ENCODE data around the gene TADA2A.

The TADA2A gene, protein sequence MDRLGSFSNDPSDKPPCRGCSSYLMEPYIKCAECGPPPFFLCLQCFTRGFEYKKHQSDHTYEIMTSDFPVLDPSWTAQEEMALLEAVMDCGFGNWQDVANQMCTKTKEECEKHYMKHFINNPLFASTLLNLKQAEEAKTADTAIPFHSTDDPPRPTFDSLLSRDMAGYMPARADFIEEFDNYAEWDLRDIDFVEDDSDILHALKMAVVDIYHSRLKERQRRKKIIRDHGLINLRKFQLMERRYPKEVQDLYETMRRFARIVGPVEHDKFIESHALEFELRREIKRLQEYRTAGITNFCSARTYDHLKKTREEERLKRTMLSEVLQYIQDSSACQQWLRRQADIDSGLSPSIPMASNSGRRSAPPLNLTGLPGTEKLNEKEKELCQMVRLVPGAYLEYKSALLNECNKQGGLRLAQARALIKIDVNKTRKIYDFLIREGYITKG

DNA sequence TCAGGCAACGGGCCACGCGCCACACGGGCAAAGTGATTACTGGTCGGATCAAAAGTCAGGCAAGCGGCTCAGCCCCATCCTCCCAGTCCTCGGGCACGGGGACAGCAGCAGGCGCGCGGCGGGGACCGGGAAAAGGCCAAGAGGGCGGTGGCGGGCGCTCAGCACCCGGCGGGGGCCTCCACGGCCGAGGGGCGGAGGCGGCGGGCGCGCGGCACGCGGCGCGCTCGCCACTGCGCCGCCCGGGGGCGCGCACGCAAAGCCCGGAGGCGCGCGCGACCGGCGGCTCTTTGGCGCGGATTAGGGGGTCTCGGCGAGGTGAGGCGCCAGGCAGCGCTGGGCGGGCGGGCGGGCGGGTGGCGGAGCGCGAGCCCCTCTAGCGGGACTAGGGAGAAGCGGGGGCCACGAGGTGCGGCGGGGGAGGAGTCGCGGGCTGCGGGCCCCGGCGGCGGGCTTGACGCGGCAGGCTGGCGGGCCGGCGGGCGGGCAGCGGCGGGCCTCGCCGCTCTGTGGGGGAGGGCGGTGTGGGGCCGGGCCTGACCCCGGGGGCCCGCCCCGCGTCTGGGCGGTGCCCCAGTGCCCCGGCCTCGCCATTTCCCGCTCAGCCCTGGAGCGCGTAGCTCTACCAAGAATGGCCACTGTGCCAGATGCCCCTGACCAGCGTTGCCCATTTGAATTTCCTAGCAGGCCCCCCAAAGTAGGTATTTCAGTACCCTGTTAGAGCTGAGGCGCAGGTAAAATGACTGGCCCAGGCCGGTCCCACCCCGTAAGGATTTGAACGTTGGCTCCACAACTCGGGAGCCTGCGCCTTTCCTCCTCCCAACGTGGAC lies at the start of gene TADA2A, which contains the start of gene ACACA:
Gene TADA2A (plus strand): TSS at position 252 of the 827 bp plus-strand sequence. CDS start 4,480 bp downstream, outside the sequence.
Gene ACACA (minus strand): TSS at position 202 of the 827 bp plus-strand sequence. CDS start 537 bp downstream, outside the sequence.
- DNase-seq (ENCODE audit: low spot score): peak; percentile 79

DNA sequence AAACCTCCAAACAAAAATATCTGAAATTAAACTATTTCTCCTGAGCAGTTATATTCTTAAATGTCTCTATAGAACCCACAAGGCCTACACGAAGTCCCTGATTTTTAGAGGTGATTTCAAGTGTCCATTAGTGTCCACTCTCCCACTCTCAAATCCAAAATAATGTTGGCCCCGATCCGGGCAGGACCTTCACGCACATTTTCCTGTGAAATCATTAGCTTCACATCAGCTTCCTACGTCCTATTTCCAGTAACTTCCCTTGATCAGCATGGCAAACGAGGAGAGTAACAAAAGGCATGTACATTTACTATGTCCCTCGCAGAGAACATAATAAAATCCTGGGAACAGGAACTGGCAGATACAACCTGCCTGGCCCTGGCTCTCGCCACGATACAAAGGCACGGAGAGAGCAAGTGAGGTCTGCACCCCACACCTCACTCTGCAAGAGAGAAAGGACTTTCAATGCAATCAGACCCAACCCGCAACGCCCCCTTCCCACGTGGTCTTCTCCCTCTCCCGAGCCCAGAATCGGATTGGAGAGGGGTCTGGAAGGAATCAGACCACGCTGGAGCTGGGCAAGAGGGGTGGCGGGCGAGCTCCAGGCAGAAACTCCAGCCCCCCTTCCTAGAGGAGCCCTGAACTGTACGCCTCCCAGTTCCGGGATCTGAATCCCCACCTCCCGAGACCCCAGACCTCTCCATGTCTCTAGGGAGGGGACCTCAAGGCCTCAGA lies 48.4 kb upstream of the TADA2A start:
- DNase-seq (ENCODE audit: low spot score): peak; percentile 66

DNA sequence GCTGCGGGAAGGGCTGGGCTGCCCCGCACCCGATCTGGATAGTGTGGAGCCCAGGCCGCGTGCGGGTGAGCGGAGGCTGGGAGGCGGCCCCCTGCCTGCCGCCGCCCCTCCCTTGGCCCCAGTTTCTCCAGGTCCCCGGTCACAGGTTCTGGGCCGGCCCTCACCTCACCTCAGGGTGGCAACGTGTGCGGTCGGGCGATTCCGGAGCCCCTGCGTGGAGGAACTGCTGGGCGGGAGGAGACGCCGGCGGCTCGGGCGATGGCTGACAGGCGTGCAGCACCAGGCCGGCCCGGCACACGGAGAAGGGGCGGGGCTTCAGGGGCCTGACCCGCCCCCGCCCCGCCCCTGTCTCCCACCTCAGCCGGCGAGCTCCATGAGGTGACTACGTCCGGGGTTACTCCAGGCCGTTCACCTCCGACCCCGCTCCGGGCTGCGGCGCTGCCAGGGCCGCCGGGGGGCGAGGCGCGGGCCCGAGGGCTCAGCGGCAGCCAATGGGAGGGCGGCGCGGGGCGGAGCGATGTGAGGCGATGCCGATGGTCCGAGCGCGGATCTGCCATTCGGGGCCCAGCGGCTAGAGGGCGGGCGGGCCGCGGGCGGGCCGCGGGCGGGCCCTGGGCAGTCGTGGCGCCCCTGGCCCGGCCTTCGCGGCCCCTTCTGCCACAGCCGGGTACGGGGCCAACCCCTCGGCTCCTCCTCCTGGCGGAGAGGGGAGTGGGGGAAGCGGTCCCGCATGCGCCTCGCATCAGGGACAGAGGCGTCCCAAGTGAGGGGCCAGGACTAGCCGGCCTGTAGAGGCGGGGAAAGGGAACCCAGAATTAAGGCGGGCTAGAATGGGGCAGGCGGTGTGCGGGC lies 47.6 kb upstream of the TADA2A start:
- DNase-seq (ENCODE audit: low spot score): peak; percentile 92

DNA sequence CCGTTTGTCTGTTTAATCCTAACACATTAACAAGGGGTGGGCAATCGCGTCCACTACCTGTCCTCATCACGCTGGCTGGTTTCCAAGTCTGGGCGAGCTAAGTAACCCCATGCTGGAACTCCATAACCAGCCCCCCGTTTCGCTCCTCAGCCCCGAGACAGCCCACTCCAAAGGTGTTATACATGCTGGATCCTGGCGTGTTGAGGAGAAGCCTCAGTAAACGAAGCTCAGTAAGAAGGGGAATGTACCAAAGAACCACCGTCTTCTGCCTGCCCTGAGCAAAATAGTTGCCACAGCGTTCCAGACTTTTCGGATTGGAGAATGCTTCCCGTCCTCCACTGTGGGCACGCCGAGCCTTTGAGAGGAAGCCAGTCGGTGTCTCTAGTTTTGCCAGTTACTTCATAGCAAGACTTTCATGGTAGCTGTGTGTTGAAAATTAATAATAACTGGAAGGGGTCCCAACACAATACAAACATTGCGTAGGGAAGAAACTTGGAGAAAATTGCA lies 47.0 kb upstream of the TADA2A start:
- DNase-seq (ENCODE audit: low spot score): no peak

DNA sequence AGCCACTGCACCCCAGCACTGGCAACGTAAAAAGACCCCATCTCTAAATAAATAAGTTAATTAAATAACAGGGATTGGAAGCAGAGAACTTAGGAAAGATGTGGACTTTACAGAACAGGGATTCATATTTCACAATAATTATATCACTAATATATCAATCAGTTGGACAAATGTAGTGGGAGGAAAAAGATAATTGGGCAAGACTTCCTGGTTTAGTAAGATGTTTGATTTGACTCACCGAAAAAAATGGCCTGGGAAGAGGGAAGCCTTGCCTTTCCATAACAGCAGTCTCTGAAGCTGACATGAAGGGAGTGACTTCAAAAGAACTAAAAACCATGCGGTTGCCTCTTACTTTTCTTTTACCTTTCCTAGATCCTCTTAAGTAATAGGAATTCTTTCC lies 46.1 kb upstream of the TADA2A start:
- no peak for DNase-seq (ENCODE audit: low spot score)

DNA sequence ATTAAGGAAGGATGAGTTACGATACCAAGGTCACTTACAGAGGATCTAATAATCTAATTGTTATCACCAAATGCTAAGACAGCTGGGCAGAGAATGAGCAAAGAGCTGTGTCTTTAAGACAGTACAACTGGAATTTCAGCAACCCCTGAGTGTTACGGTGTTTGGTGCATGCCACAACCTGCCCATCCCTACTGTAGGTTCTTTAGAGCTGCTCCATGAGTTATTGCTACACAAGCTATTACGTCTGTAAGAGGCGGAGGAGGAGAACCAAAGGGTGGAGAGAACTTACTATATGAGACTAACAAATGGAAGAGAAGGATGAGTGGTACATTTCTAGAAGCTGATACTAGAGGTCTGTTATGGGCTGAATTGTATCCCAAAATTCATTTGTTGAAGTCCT lies 45.1 kb upstream of the TADA2A start:
- DNase-seq (ENCODE audit: low spot score): no peak

DNA sequence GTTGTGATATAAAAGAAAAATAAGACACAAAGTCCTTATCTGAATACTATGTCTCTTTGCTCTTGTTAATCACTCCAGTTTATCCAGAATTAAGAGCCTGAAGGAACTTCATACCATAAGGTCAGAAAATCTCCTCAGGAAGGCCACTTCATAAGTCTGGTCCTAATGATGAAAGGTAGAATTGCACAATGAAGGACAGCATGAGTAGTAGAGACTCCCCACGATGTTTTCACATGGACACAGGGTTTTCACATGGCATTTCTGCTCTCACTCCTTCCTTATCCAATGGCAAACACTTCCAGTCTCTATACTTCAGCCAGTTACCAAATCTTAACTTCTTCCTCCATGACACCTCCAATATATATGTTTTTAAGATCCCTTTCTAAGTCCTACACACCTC lies 41.1 kb upstream of the TADA2A start:
- DNase-seq (ENCODE audit: low spot score): no peak

DNA sequence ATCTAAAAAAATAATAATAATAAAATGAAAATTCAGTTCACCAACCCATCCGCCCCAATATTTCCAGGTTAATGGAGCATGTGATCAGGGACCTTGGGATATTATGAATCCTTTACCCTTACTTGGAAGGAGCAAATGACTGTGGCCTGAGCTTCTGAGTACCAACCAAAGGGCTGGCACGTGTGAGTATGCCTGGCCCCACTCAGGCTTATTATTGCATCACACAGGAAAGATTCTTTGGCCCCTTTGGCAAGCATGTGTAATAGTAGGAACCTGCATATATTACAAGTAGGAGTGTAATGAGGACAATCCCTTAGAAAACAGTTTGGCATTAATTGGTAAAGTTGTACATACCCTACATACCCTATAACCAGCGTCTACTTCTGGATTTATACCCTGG lies 38.1 kb upstream of the TADA2A start:
- DNase-seq (ENCODE audit: low spot score): no peak

DNA sequence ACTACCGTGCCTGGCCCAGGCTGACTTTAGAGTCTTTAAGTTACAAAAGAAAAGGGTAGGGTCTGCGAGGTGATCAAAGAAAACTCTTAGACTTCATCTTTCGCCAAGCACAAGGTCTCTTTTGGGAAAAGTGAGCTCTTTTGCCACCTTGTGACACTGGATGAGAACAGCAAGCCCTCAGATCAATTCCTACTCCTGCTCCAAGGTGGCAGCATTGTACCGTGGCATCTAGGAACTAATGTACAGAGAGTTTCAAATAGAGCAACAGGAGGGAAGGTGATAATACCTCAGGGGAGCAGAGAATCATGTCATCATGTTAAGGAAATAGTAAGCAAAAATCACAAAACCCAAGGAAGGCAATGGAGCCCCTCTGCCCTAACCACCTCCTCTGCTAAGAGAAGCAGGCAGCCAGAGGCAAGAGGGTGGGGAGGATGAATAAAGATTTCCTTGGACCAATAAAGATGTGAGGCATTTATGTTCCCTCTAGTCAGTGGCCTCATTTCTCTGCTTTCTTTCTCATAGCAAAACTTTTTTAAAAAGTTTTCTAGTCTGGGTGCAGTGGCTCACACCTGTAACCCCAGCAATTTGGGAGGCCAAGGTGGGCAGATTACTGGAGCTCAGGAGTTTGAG lies 33.0 kb upstream of the TADA2A start:
- peak; percentile 79 for DNase-seq (ENCODE audit: low spot score)

DNA sequence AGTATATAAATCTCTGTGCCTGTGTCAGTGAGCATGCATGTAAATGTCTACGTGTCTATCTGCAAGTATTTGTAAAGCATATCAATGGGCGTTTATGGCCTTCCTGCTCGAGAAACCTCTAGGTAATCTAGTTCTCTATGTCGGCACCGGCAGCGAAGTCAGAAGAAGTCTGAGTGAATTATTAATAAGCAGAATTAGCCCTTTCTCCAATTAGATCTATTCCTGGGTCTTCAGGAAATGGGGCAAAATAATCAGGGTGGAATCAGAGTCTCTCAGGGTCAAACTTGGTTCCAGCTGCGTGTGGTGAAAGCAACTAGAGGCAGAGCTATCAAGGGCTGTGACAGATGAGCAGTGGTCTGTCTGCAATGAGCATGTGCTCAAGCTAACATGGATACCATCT lies 31.0 kb upstream of the TADA2A start, which contains the start of gene C17orf78:
Gene C17orf78 (plus strand): TSS at position 280 of the 400 bp plus-strand sequence. CDS start 108 bp downstream, at position 388.
- no peak for DNase-seq (ENCODE audit: low spot score)

DNA sequence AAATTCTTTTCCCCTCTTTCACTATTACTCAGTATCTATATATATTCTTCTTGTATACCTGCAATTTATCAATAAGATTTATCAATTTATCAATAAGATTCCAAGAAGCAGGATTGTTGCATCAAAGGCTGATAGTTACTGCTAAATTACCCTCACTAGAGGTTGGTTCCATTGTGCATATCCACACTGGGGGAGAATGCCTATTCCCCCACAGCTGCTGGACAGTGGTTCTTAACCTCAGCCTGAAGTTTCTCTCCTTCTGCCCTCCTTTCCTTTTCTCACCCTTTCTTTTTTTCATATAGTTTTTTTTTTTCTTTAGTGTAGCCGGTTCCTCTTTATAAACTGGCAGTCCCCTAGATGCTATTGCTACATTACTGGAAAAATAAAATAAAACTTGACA lies 24.6 kb upstream of the TADA2A start:
- DNase-seq (ENCODE audit: low spot score): no peak

DNA sequence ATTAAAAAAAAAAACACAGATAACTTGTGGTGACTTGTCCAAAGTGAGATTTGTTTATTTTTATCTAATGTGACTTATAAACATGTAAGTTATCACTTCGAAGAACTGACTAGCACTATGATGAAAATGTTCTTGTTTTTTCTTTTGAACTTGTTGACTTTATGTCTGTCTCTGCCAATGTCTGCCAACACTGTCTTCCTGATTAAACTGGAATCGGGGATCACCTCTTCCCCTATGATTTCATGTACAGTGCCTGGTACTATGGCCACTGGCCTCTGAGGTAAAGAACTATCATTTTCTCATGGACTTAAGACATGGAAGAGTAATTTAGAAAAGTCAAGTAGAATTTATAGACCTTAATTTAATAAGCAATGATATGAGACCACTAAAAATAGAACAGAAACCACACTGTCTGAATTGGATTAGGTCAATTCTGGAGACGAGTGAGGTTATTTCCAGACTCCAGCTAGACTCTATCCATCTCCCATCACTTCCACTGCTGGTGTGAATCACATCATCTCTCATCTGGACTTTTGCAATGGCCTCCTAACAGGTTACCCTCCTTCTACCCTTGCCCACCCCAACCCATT lies 22.0 kb upstream of the TADA2A start:
- DNase-seq (ENCODE audit: low spot score): no peak

DNA sequence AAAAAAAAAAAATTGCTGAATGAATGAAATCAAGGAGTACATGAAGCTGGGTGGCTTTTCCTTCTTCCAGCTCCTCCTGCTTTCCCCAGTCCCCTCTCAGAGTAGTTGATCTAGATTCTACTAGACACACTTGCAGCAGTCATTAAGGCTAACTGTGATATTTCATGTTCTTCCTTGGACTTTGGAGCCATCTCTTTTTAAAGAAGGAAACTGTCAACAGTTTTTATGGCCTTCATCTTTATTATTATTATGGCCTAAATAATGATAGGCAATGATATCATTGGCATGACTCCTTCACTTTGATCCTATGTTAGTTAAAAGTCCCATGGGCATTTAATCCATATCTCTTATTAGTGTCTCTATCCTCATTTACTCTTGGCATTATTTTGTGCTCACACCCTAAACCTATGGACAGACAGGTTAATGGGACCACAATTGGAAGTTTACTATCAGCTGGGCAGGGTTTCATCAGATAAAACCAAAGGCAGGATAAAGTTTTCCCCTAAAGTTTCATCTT lies 21.2 kb upstream of the TADA2A start:
- no peak for DNase-seq (ENCODE audit: low spot score)

DNA sequence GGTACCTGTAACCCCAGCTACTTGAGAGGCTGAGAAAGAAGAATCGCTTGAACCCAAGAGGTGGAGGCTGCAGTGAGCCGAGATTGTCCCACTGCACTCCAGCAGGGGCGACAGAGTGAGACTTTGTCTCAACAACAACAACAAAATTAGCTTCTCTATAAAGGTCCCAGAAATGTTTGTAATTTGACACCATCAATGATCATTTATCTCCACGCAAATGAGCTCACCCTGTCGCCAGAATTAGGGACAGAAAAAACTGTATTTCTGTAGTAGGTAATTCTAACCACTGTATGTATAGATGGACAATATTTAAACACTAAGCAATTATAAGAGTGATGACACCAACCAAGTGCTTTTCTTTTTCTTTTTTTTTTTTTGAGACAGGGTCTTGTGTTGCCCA lies 20.2 kb upstream of the TADA2A start:
- DNase-seq (ENCODE audit: low spot score): no peak

DNA sequence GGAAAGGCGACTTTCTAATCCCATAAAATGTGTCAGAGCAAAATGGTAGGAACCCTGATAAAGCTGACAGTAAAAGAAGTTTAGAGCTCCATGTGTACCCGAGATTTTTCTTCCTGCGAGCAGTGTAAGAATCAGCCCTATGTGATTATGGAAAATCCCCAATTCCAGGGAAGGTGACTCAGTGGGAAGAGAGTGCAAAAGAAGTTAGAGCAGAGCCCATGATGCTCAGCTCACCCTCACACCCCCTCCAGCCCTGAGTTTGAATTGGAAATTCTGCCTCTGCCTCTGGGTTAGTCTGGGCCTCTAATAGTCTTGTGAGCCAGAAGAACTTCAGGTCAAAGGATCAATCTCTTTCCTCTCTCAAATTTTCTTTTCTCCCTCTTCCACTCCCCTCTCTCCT lies 18.4 kb upstream of the TADA2A start:
- DNase-seq (ENCODE audit: low spot score): no peak

DNA sequence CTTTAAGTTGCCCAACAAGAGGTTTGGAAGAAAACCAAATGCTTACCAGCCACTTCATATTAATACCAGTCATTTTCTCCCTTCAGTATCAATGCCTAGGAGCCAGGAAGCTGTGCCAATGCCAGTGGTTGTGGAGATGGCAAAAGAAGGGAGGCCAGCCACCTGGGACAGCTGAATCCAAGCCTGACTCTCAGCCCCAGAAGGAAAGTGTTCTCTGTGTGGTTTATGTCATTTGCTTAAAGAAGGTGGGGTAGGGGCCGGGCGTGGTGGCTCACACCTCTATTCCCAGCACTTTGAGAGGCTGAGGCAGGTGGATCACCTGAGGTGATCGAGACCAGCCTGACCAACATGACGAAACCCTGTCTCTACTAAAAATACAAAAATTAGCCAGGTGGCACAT lies 17.5 kb upstream of the TADA2A start:
- DNase-seq (ENCODE audit: low spot score): no peak

DNA sequence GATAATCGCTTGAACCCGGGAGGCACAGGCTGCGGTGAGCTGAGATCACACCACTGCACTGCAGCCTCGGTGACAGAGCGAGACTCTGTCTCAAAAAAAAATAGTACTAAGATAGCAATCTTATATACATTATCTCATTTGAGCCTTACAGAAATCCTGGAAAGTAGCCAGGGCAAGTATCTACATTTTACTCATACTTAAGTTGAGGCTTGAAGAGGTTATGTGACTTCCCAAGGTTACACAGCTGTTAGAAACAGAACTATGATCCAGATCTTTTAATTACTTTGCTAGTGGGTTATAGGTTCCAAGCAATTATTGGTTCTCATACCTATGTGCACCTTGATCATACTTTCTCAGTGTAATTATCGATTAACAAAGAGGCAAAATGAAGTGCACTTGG lies 15.5 kb upstream of the TADA2A start:
- DNase-seq (ENCODE audit: low spot score): no peak

DNA sequence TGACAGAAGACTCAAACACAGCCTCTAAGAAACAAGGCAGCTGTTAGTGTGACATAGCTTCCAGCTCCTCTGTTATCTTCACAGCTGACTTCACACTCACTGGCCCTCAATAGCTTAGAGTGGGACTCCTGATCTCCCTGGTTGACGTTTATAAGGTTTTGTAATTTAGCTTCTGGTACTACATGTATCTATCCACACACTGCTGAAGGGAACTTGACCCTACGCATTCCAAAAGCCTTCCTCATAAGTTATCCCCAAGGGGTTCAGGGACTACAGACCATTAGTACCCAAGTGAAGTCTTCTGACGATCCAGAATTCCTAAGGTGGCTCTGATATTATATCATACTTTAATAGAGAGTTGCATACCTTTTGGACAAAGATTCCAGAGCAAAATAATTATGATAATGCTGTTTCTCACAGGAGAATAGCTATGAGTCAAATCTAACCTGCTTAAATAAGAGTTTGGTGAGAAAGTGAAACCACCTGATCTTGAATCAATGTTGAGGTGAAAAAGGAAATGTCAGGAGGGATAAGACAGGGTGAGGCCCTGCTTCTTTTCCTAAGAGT lies 14.6 kb upstream of the TADA2A start:
- peak; percentile 16 for DNase-seq (ENCODE audit: low spot score)

DNA sequence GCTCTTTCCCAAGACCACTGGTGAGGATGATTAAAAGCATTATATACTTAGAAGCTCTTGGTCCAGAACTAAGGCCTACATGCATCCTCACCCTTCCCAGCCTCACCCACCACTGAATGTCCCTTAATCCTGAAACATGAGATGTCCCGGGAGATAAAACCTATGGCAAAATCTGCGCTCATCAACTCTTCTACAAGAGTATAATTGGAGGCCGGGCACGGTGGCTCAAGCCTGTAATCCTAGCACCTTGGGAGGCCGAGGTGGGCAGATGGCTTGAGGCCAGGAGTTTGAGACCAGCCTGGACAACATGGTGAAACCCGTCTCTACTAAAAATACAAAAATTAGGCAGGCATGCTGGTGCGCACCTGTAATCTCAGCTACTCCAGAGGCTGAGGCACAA lies 13.3 kb upstream of the TADA2A start:
- no peak for DNase-seq (ENCODE audit: low spot score)

Data from SW480 (cell line).